Globus pallidus (tissue), 1 donor: ENCODE measurements around the gene MYBPC3.

Experiments used
- DNase-seq: peaks from one replicate; pipeline ENCODE4 v3.0.0-alpha.2; 2015; ENCODE audit warnings: low spot score

MYBPC3 gene

DNA sequence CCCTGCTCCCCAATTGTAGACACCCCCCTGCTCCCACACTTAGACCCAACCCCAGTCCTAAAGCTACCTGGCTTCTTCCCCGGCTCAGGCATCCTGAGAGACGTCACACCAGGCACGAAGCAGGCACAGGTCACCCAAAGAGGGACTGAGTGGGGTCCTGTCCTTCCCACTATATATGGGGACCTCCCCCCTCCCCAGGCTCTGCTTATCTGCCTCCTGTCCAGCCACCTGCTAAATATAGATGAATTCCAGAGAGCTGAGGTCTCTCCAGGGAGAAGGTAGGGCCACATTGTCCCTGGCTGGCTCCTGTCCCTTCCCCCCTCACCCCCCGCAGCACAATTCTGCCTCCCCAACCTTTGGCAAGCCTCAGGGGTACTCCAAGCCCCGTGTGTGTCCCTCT, at the start of gene MYBPC3:
MYBPC3 (minus strand) TSS at position 147 of the 400 bp plus-strand sequence; CDS start at position 92, 55 bp downstream.
- DNase-seq: no peak

DNA sequence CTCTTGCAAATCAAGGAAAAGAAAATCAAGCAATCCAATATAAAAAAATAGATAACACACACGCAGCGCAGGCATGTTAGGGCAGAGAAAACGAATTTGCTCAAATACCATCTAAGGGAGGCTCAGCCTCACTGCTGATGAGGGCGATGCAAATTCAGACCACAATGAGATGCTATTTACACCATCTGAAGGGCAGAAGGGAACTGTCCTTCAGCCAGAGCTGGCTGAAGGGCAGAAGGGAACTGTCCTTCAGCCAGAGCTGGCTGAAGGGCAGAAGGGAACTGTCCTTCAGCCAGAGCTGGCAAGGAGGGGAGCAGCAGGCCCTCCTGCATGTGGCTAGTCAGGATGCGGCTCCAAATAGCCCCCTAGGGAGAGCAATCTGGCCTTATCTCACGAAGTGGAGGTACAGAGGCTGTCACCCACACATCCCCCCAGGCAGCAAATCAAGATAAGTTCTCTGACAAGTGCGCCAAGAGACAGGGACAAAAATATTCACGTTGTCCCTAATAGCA, 48.3 kb upstream of the MYBPC3 start:
- no peak for DNase-seq

GRCh38 chr11:47399860-47400767, 47.6 kb upstream of the MYBPC3 start:
- DNase-seq: no peak

DNA sequence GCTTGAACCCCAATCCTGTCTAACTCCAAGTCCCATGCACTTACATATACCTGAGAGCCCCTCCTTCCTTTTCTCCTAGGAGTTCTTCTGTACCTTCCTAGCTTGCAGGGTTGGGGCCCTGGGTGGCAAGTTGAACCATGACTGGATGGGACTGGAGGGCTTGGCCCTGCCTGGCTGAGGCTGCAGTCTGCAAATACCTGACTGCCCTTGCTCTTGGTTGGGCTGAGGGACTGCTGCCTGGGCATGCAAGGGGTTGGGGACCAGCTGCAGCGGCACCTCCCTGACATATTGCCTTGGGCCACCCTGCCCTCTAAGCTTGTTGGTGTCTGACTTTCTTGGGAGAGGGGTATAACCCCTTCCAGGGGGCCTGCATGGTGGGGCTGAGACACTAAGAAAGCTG, 46.0 kb upstream of the MYBPC3 start:
- no peak for DNase-seq

GRCh38 chr11:47398011-47398410, 45.5 kb upstream of the MYBPC3 start:
- no peak for DNase-seq

GRCh38 chr11:47396049-47396320, 43.5 kb upstream of the MYBPC3 start:
- DNase-seq: no peak

DNA sequence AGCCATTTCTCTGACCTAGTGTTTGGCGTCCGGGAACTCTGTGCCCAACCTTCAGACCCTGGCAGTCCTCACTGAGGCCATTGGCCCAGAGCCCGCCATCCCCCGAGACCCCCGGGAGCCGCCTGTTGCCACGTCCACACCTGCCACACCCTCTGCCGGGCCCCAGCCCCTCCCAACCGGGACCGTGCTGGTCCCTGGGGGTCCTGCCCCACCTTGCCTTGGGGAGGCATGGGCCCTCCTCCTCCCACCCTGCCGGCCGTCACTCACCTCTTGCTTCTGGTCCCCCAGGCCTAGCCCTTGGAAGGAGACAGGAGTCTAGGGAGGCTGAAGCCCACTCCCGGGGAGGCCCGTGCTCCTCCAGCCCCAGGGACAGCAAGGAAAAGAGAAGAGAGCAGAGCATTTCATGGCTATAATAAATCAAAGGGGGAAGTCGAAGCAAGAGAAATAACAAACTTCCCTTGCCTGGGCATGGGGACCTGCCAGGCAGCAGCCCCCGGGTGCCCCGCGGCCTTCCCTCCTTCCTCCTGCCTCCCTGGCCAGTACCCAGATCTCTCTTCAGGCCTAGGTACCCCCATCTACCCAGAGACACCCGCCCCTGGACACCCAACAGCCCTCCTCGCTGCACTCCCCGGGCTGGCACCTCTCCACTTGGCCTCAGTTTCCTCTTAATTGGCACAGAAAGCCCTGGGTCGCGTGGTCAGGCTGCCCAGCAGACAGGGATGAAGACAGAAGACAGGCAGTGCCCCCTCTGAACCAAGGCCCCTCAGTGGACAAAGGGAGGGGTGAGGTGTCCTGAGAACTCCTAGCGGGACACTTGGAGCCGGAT, 42.9 kb upstream of the MYBPC3 start:
- DNase-seq: no peak

DNA sequence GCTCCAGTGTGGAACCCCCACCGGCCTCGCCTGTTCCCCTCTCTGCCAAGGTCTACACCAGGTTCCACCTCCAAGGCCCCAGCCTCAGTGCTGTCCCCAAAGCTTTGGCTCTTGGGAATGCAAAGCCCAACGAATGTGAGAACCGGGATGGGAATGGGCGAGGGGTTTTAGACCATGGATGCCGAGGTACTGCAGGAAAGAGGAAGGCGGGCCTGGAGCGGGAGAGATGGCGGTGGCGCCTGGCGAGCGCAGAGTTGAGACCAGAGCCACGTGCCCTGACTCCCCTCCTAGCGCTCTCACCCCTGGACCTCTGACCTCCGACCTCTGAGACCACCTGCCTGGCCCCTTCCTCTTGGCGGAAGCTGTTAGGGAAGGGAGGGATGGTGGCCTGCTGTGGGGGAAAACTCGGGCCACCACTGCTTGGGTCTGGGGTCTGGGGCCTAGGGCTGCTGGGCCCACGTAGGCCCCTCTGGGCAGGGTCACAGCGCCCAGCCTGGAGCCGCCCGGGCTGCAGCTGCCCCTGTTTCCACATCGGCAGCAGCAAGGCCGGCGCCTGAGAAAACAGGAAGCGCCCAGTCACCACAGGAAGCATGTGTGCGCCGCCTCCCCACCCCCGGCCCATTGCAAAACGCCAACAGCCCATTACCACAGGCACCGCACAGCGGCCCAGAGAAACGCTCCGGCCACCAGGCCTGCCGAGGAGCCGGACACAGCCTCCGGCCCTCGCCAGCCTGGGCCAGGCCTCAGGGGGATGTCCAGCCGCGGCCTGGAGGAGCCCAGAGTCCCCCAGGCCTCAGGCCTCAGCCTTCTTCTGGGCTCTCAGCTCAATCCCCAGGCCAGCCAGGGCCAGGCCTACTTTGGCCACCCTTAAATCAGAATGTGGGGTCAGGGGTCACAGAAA, 42.1 kb upstream of the MYBPC3 start:
- no peak for DNase-seq

DNA sequence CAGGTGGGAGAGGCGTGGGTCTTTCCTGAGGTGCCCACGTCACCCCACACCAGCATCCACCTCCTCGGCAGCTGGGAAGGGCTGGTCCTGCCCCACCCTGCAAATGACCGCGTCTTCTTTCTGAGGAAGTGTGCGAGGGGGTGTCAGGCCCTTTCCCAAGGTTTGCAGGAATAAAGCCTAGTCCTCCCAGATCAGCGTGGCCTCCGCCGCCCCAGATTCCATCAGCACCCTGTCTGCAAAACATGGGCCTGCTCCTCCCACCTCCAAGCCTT, 41.5 kb upstream of the MYBPC3 start:
- no peak for DNase-seq

DNA sequence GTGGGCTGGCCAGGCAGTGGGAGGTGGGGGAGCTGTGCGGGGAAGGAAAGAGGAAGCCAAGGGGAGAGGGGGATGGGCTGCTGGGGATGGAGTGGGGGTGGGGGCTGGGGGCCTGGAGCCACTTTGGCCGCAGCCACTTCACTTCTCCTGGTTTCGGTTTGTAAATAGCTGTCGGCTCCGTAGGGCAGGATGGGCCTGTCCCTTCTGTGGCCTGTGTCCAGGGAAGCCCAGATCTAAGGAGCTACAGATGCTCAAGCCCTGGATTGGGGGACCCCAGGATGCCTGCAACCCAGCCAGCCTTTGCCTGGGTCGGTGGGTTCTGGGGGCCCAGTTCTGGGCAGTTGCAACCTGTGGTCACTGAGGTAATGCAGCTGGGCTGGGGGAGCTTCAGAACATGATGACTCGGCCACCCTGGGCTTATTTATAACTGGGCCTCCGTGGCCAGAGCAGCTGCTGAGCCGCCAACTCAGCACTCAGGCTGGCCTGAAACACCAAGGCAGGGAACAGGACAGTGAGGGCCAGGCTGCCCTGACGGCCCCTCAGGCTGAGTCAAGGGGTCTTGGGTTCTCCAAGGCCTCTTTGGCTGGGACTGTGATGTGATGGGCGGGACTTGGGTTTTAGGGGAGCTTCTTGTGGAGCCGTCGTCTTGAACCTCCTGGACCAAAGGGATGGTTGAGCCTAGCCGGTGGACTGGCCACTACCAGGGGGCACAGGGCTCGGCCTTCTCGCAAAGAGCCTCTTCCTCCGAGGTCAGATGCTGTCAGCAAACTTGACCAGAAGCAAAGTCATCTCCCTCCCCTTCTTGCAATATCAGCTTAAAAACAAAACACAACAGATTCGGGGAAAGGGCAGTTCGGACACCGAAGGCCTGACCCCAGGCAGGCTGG, 40.9 kb upstream of the MYBPC3 start:
- DNase-seq: no peak

- no peak for DNase-seq
These were observed 40.2 kb upstream of the MYBPC3 start for GRCh38 chr11:47392546-47393162.

DNA sequence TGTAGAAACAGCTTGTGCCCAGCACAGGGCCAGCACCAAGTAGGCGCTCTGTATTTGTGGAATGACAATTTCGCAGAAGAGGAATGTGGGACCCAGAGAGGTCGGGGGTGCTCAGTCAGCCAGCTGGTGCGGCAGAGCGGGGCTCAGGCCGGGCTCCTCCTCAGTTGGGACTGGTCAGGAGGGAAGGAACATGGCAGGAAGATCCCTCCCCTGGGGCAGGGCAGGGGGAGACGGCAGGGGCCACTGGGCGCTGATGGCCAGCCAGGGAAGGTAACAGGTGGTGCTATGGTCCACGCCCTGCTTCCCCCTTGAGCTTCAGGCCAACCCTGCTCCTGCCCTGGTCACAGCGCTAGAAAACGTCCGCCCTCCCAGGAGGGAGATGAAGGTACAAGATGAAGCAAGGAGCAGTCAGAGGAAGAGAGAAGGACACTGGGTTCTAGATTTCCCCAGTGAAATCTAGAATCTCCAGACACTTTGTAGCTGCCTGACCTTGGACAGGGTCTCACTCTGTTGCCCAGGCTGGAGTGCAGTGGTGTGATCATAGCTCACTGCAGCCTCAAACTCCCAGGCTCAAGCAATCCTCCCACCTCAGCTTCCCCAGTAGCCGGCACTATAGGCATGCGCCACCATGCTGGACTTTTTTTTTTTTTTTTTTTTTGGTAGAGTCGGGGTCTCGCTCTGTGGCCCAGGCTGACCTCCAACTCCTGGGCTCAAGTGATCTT, 39.4 kb upstream of the MYBPC3 start:
- DNase-seq: no peak

DNA sequence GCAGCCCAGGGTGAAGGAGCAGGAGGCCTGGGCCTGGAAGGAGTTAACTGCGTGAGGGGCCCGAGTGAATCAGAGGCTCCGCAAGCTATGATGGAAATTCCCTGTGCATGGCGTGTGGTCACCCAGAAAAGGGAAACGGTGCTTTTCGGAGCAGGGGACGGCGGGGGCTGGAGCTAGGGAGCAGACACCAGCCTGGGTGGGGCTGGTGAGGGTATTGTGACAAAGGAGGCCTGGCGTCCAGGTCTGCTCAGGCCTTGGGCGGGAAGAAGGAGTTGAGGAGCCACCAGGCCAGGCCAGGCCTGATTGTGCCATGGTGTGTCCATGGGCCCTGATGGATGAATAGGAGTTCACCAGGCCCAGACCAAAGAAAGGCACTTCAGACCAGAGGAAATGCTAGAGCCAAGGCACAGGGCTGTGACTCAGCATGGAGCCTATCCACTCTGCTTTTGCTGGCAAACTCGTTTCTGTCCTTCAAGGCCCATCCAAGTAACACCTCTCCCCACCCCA, 38.6 kb upstream of the MYBPC3 start:
- DNase-seq: no peak

GRCh38 chr11:47390422-47390760, 37.9 kb upstream of the MYBPC3 start:
- DNase-seq: no peak

- DNase-seq: no peak
These were observed 37.3 kb upstream of the MYBPC3 start for GRCh38 chr11:47389577-47390421.

- DNase-seq: no peak
These were observed 36.4 kb upstream of the MYBPC3 start for GRCh38 chr11:47388697-47389576.

GRCh38 chr11:47387944-47388696, 35.6 kb upstream of the MYBPC3 start:
- DNase-seq: no peak
